GM12878 (cell line): Measurements from ENCODE around the gene ZBED4. TPM values are rescaled to one million over a fixed set of nuclear protein-coding genes. Genes with fewer than 3 reads are reported as not detected.

Experiments
- ATF3 ChIP-seq: IDR thresholded peaks from 2 replicates; pipeline ENCODE4 v1.6.1; 2011; ENCODE audit warnings: low read depth, mild to moderate bottlenecking, low read length, moderate library complexity, borderline replicate concordance; ENCODE audit errors: extremely low read depth
- BHLHE40 ChIP-seq, 2 experiments: fragments of 450-650 bp in 1 of 2; IDR thresholded peaks; 2 replicates each; pipeline ENCODE4 v1.6.1; 2011 to 2017; ENCODE audit warnings: low read depth in 2 of 2, borderline replicate concordance in 1 of 2, improper control_type of control experiment in 1 of 2, low read length in 1 of 2, mild to moderate bottlenecking in 1 of 2
- CEBPB ChIP-seq, 2 experiments: fragments of 150-350 bp in 1 of 2; IDR thresholded peaks; 2 replicates each; pipeline ENCODE4 v1.6.1; 2012 to 2014; ENCODE audit warnings: low read depth in 2 of 2, low read length in 2 of 2, borderline replicate concordance in 1 of 2, inconsistent platforms in 1 of 2
- EGR1 ChIP-seq, 2 experiments: IDR thresholded peaks; 1 replicate in 1 of 2; 2 replicates in 1 of 2; pipeline ENCODE4 v1.6.1; 2011 to 2012; ENCODE audit warnings: low read depth in 2 of 2, low read length in 2 of 2, borderline replicate concordance in 1 of 2, mild to moderate bottlenecking in 1 of 2, moderate library complexity in 1 of 2
- GABPA ChIP-seq: IDR thresholded peaks from 2 replicates; pipeline ENCODE4 v1.6.1; 2014; ENCODE audit warnings: antibody characterized with exemption, low read depth, mild to moderate bottlenecking, inconsistent platforms
- HCFC1 ChIP-seq: fragments of 150-350 bp; IDR thresholded peaks from 2 replicates; pipeline ENCODE4 v1.6.1; 2014; ENCODE audit warnings: low read length
- HDAC6 ChIP-seq: fragments of 200-600 bp; sonication (generic); IDR thresholded peaks from one replicate; pipeline ENCODE4 v1.8.0; 2017; ENCODE audit warnings: antibody characterized with exemption; ENCODE audit not compliant: unreplicated experiment
- IRF5 ChIP-seq: fragments of 450-650 bp; IDR thresholded peaks from 2 replicates; pipeline ENCODE4 v1.6.1; 2017; ENCODE audit warnings: borderline replicate concordance
- JUND ChIP-seq: IDR thresholded peaks from 2 replicates; pipeline ENCODE4 v1.6.1; 2012; ENCODE audit warnings: low read depth, mild to moderate bottlenecking, low read length, improper control_type of control experiment, moderate library complexity
- NBN ChIP-seq: fragments of 450-650 bp; IDR thresholded peaks from 2 replicates; pipeline ENCODE4 v1.6.1; 2016
- NFYA ChIP-seq: IDR thresholded peaks from 2 replicates; pipeline ENCODE4 v1.6.1; 2011; ENCODE audit warnings: low read depth, mild to moderate bottlenecking, low read length, improper control_type of control experiment, borderline replicate concordance
- PML ChIP-seq: IDR thresholded peaks from 2 replicates; pipeline ENCODE4 v1.6.1; 2012; ENCODE audit warnings: low read length, inconsistent platforms
- RBBP5 ChIP-seq: fragments of 200-600 bp; sonication (generic); conservative IDR thresholded peaks from 2 replicates; pipeline ENCODE4 v1.6.1; 2016
- SIN3A ChIP-seq: IDR thresholded peaks from 2 replicates; pipeline ENCODE4 v1.6.1; 2012; ENCODE audit warnings: low read depth, low read length, improper control_type of control experiment
- SP1 ChIP-seq: IDR thresholded peaks from one replicate; pipeline ENCODE4 v1.6.1; 2011; ENCODE audit warnings: low read depth, low read length
- SRF ChIP-seq, 2 experiments: IDR thresholded peaks; 2 replicates each; pipeline ENCODE4 v1.6.1; 2011; ENCODE audit warnings: low read depth in 2 of 2, low read length in 2 of 2, mild to moderate bottlenecking in 1 of 2, moderate library complexity in 1 of 2
- STAT1 ChIP-seq: fragments of 450-650 bp; conservative IDR thresholded peaks from 2 replicates; pipeline ENCODE4 v1.6.1; 2014; ENCODE audit warnings: antibody characterized with exemption, mild to moderate bottlenecking
- TCF12 ChIP-seq: IDR thresholded peaks from 2 replicates; pipeline ENCODE4 v1.6.1; 2011; ENCODE audit warnings: low read depth, mild to moderate bottlenecking, low read length
- ZNF24 ChIP-seq: fragments of 450-650 bp; IDR thresholded peaks from 2 replicates; pipeline ENCODE4 v1.6.1; 2017; ENCODE audit warnings: antibody characterized with exemption, mild to moderate bottlenecking
- polyA plus RNA-seq, 11 experiments: library from polyadenylated mRNA; depleted of rRNA in 4 of 11; unstranded in 6 of 11; stranded (reverse) in 5 of 11; fragments of >200 nt; fragmentation: Nextera tagmentation in 4 of 11; fragmentation: Illumina TruSeq in 1 of 11; extraction: Ambion mirVana in 4 of 11; extraction: Trizol in 1 of 11; gene quantifications; 1 replicate in 1 of 11; 2 replicates in 10 of 11; pipeline versions ENCODE4 v1.2.1 to v1.2.3, GENCODE V29; 2011 to 2016; ENCODE audit warnings: inconsistent platforms in 2 of 11, missing spikeins in 2 of 11, low read depth in 1 of 11
- total RNA-seq, 4 experiments: library from RNA; depleted of rRNA in 3 of 4; stranded (reverse); fragments of >200 nt in 3 of 4; fragmentation: Illumina TruSeq in 1 of 4; extraction: Trizol in 1 of 4; gene quantifications; 2 replicates each; pipeline versions ENCODE4 v1.2.1 to v1.2.3, GENCODE V29; 2013 to 2021
- TF ChIP-seq, protein P1 (sequence below): IDR thresholded peaks from 2 replicates; pipeline ENCODE4 v1.6.1; 2012; ENCODE audit warnings: low read depth, low read length, improper control_type of control experiment
- TF ChIP-seq, protein P2 (sequence below): fragments of 150-350 bp; IDR thresholded peaks from 2 replicates; pipeline ENCODE4 v1.6.1; 2016; ENCODE audit warnings: low read depth, low read length
- TF ChIP-seq, protein P3 (sequence below): IDR thresholded peaks from 2 replicates; pipeline ENCODE4 v1.6.1; 2012; ENCODE audit warnings: low read depth, low read length, improper control_type of control experiment

Gene ZBED4
- total and polyA plus RNA-seq, 10 of the 15 experiments (the other 5 are each of a cell fraction or from before 2014, with no cell fraction given) = 2.3 to 21.6 (median 12.8) TPM

DNA sequence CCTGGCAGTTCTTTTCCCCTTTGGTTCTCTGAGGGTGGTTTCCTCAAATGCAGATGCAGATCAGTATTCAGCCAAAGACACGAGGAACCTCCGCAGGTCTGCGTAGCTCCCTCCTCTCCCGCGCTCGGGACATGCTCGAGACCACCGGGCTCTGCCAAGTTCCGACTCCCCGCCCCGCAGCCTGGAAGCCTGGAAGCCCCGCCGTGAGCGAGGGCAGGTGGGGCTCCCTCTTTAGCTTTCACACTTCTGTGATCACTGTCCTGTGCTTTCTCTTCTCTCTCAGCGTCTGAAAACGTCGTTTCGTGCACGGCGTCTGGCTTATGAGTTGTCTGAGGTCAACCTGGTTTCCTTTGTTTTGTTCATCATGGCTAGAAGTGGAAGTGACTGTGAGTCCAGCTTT lies 26.6 kb downstream of the ZBED4 start (continued):
- TF ChIP-seq IRF5 (no peak), CEBPB (IDR thresholded peaks at IDR 0.05; ENCODE audit: borderline replicate concordance in 1 of 2, low read depth in 2 of 2, low read length in 2 of 2) (no peak), ZNF24 (no peak), SRF (IDR thresholded peaks at IDR 0.05; ENCODE audit: low read depth in 2 of 2, low read length in 2 of 2) (no peak), GABPA (no peak), ATF3 (no peak), RBBP5 (no peak), TCF12 (0 out of 2 replicates have a peak, but pooled peaks have one; percentile 46), JUND (no peak), NFYA (no peak), NBN (no peak), HDAC6 (no peak), HCFC1 (no peak), SP1 (no peak), SIN3A (peak; percentile 39; the same call in 1 of the 2 replicates), PML (no peak), STAT1 (no peak), BHLHE40 (IDR thresholded peaks at IDR 0.05; ENCODE audit: borderline replicate concordance in 1 of 2, low read depth in 2 of 2, low read length in 1 of 2) (peak; percentile 27 to 41; a peak in 1 of 4 replicates), EGR1 (IDR thresholded peaks at IDR 0.05; ENCODE audit: borderline replicate concordance in 1 of 2, low read depth in 2 of 2, low read length in 2 of 2) (no peak)
- TF ChIP-seq, protein P1, sequence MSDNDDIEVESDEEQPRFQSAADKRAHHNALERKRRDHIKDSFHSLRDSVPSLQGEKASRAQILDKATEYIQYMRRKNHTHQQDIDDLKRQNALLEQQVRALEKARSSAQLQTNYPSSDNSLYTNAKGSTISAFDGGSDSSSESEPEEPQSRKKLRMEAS = no peak; the same call in 1 of the 2 replicates
- TF ChIP-seq, protein P2, sequence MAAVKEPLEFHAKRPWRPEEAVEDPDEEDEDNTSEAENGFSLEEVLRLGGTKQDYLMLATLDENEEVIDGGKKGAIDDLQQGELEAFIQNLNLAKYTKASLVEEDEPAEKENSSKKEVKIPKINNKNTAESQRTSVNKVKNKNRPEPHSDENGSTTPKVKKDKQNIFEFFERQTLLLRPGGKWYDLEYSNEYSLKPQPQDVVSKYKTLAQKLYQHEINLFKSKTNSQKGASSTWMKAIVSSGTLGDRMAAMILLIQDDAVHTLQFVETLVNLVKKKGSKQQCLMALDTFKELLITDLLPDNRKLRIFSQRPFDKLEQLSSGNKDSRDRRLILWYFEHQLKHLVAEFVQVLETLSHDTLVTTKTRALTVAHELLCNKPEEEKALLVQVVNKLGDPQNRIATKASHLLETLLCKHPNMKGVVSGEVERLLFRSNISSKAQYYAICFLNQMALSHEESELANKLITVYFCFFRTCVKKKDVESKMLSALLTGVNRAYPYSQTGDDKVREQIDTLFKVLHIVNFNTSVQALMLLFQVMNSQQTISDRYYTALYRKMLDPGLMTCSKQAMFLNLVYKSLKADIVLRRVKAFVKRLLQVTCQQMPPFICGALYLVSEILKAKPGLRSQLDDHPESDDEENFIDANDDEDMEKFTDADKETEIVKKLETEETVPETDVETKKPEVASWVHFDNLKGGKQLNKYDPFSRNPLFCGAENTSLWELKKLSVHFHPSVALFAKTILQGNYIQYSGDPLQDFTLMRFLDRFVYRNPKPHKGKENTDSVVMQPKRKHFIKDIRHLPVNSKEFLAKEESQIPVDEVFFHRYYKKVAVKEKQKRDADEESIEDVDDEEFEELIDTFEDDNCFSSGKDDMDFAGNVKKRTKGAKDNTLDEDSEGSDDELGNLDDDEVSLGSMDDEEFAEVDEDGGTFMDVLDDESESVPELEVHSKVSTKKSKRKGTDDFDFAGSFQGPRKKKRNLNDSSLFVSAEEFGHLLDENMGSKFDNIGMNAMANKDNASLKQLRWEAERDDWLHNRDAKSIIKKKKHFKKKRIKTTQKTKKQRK = no peak
- TF ChIP-seq, protein P3, sequence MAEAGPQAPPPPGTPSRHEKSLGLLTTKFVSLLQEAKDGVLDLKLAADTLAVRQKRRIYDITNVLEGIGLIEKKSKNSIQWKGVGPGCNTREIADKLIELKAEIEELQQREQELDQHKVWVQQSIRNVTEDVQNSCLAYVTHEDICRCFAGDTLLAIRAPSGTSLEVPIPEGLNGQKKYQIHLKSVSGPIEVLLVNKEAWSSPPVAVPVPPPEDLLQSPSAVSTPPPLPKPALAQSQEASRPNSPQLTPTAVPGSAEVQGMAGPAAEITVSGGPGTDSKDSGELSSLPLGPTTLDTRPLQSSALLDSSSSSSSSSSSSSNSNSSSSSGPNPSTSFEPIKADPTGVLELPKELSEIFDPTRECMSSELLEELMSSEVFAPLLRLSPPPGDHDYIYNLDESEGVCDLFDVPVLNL = no peak
